A673 (cell line): ENCODE measurements around the gene BST1. TPM values are rescaled to one million over a fixed set of nuclear protein-coding genes. Genes with fewer than 3 reads are reported as not detected.

Source experiments
- BruUV-seq: library from RNA; stranded (reverse); fragments of 400-500 nt; replicated peaks from 2 replicates; lab custom pipeline; 2021; lab: Mats Ljungman, UMichigan
- CTCF ChIA-PET: fragments of 300-600 bp; sonication (Branson Sonifier 250); formaldehyde crosslinking; loops from one replicate; lab custom pipeline; 2022; ENCODE audit warnings: antibody characterized with exemption; lab: Charles Lee
- POLR2A ChIA-PET: fragments of 300-600 bp; sonication (Branson Sonifier 250); formaldehyde crosslinking; loops from one replicate; lab custom pipeline; 2022; ENCODE audit warnings: antibody characterized with exemption; ENCODE audit not compliant: low non-redundant PET; lab: Charles Lee
- DNase-seq: peaks from one replicate; pipeline ENCODE4 v3.0.0-alpha.2; 2015; ENCODE audit warnings: low spot score
- H3K27ac ChIP-seq: fragments of 200-600 bp; sonication (generic); 2 replicates; pipeline ENCODE4 v1.5.1; 2016; ENCODE audit warnings: mixed run types, low read depth, mild to moderate bottlenecking, mixed read lengths, antibody characterized with exemption, low read length; ENCODE audit not compliant: poor library complexity, severe bottlenecking
- H3K27me3 ChIP-seq: fragments of 200-600 bp; sonication (generic); replicated peaks from 2 replicates; pipeline ENCODE4 v1.6.1; 2017; ENCODE audit warnings: mixed run types, low read depth, mild to moderate bottlenecking, mixed read lengths, antibody characterized with exemption, low read length; ENCODE audit not compliant: insufficient read depth, poor library complexity
- H3K36me3 ChIP-seq: fragments of 200-600 bp; sonication (generic); 2 replicates; pipeline ENCODE4 v1.6.1; 2016; ENCODE audit warnings: mixed run types, mild to moderate bottlenecking, mixed read lengths, antibody characterized with exemption, low read length; ENCODE audit not compliant: insufficient read depth, poor library complexity, severe bottlenecking
- H3K4me1 ChIP-seq: fragments of 200-600 bp; sonication (generic); 2 replicates; pipeline ENCODE4 v1.6.1; 2017; ENCODE audit warnings: mixed run types, mild to moderate bottlenecking, mixed read lengths, antibody characterized with exemption, low read length; ENCODE audit not compliant: insufficient read depth, poor library complexity, severe bottlenecking
- H3K4me3 ChIP-seq: fragments of 200-600 bp; sonication (generic); 2 replicates; pipeline ENCODE4 v1.5.1; 2016; ENCODE audit warnings: low read depth, mixed run types, mild to moderate bottlenecking, mixed read lengths, low read length; ENCODE audit not compliant: poor library complexity, severe bottlenecking
- H3K9me3 ChIP-seq: fragments of 200-600 bp; sonication (generic); 2 replicates; pipeline ENCODE4 v1.6.1; 2016; ENCODE audit warnings: mixed run types, low read depth, mild to moderate bottlenecking, mixed read lengths, antibody characterized with exemption, low read length; ENCODE audit not compliant: poor library complexity, severe bottlenecking
- EZH2 ChIP-seq: fragments of 200-600 bp; sonication (generic); IDR thresholded peaks from 2 replicates; pipeline ENCODE4 v1.6.1; 2017; ENCODE audit warnings: borderline replicate concordance, low read depth, mild to moderate bottlenecking, mixed read lengths, antibody characterized with exemption, low read length; ENCODE audit not compliant: poor library complexity, severe bottlenecking
- intact Hi-C: fragments of 100-400 bp; cut with micrococcal nuclease; formaldehyde crosslinking; loops from one replicate; pipeline ENCODE4 v1.10.0; 2022; ENCODE audit not compliant: unreplicated experiment
- total RNA-seq: library from RNA; stranded (reverse); gene quantifications from 2 replicates; pipeline ENCODE4 v1.2.3, GENCODE V29; 2021
- TF ChIP-seq, protein P1 (sequence below): fragments of 300-800, 200-600 bp; sonication (generic); conservative IDR thresholded peaks from 2 replicates; pipeline ENCODE4 v1.5.1; 2017; ENCODE audit warnings: low read depth, mild to moderate bottlenecking, antibody characterized with exemption, low read length, moderate library complexity, mixed read lengths

BST1 gene
- total RNA-seq, 1 experiment from 2014 or later, result 2.4 TPM

DNA sequence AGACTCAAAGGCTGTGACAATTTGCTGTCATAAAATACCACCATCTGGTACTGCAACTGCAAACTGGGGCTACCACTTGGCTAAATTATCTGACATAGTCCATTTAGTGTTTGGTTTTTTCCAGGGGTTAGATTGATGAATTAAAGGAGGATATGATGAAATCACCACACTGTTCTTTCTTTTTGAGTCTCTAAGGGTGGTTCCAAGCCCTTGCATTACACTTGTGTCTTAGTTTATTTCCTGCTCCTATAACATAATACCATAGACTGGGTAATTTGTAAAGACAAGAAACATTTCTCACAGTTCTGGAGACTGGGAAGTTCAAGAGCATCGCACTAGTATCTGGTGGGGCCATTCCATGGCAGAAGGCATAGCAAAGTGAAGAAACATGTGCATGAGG lies 43.2 kb downstream of the BST1 start:
- CTCF ChIA-PET, result no interaction called here
- H3K4me1 ChIP-seq, result no peaks in the 10 kb centered on the region
- H3K4me3 ChIP-seq, result no peak overlapping the region
- TF ChIP-seq EZH2, result no peak
- TF ChIP-seq, protein P1, sequence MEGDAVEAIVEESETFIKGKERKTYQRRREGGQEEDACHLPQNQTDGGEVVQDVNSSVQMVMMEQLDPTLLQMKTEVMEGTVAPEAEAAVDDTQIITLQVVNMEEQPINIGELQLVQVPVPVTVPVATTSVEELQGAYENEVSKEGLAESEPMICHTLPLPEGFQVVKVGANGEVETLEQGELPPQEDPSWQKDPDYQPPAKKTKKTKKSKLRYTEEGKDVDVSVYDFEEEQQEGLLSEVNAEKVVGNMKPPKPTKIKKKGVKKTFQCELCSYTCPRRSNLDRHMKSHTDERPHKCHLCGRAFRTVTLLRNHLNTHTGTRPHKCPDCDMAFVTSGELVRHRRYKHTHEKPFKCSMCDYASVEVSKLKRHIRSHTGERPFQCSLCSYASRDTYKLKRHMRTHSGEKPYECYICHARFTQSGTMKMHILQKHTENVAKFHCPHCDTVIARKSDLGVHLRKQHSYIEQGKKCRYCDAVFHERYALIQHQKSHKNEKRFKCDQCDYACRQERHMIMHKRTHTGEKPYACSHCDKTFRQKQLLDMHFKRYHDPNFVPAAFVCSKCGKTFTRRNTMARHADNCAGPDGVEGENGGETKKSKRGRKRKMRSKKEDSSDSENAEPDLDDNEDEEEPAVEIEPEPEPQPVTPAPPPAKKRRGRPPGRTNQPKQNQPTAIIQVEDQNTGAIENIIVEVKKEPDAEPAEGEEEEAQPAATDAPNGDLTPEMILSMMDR, result no peak
- H3K27ac ChIP-seq, result no peak overlapping the region
- H3K27me3 ChIP-seq, result no peaks in the 10 kb centered on the region
- no peak for DNase-seq
- BruUV-seq, result no TSS peak
- H3K9me3 ChIP-seq, result no peaks in the 10 kb centered on the region
- no peaks in the 10 kb centered on the region for H3K36me3 ChIP-seq
- POLR2A ChIA-PET, result no interaction called here
- intact Hi-C loops, result no loop called here

DNA sequence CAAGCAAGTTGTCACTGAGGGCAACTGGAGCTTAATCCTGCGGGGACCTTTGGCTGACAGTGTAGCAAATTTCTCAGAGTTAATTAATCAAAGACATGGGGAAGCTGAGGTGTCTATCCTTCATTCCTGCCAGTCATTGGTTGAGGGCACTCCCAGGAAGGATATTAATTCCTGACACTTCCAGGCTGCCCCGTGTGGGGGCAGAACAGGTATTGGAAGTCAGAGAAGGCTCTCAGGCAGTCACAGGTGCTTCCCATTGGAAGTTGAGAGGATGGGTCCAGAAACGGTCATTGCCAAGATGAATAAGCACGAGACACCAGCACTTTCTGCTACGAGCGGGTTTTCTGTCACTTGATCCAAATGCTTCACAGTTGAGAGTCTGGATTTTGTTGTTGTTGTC lies 46.1 kb downstream of the BST1 start:
- no peaks in the 10 kb centered on the region for H3K4me1 ChIP-seq
- no TSS peak for BruUV-seq
- POLR2A ChIA-PET, result no interaction called here
- no peak for DNase-seq
- no peak overlapping the region for H3K27ac ChIP-seq
- intact Hi-C loops, result no loop called here
- no peaks in the 10 kb centered on the region for H3K9me3 ChIP-seq
- TF ChIP-seq, protein P1, result no peak
- TF ChIP-seq EZH2, result no peak
- H3K36me3 ChIP-seq, result no peaks in the 10 kb centered on the region
- CTCF ChIA-PET, result no interaction called here
- H3K27me3 ChIP-seq, result no peaks in the 10 kb centered on the region
- H3K4me3 ChIP-seq, result no peak overlapping the region

DNA sequence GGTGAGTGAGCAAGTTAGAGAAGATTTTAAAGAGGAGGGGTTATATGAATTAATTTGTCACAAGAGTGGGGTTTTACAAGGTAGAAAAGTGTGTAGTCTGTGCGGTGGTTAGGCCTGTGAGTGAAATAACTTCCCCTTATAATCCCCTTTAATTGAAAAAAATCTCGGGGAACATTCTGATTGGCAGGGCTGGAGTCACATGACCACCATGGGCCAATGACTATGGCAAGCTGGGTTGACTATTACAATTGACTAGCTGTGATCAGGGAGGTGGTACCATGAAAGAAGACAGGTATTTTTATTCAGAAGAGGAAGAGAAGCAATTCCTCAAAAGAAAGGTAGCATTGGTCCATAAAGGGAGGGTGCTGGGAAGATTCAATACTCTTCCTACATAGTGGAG lies 48.3 kb downstream of the BST1 start:
- Histone ChIP-seq H3K27me3 (no peaks in the 10 kb centered on the region), H3K4me1 (no peaks in the 10 kb centered on the region), H3K27ac (no peak overlapping the region), H3K4me3 (no peak overlapping the region), H3K36me3 (no peaks in the 10 kb centered on the region), H3K9me3 (no peaks in the 10 kb centered on the region)
- ChIA-PET CTCF (no interaction called here), POLR2A (no interaction called here)
- DNase-seq, result no peak
- intact Hi-C loops, result no loop called here
- TF ChIP-seq, protein P1, result no peak
- TF ChIP-seq EZH2, result no peak
- no TSS peak for BruUV-seq
